ENCODE data around the gene POLR2F. TPM values are rescaled to one million over a fixed set of nuclear protein-coding genes. Genes with fewer than 3 reads are reported as not detected.
"Not testable (repeated sequence)": the region's sequence is repeated elsewhere in the genome, so short reads cannot be mapped to it uniquely, and the experiment has no call there.

Gene POLR2F
- total and polyA plus RNA-seq, 9 donors: 45.3 to 58.1 (median 50.6) TPM

GRCh38 chr22:37932401-37932800 is 21.1 kb upstream of the POLR2F start:
- H3K27me3 ChIP-seq (ENCODE audit: control insufficient read depth, insufficient read depth, low read length): no peaks in the 10 kb centered on the region
- no peak for DNase-seq
- H3K36me3 ChIP-seq (ENCODE audit: control insufficient read depth, insufficient read depth, low read length): peaks cover 66% of the 10 kb centered on the region
- H3K4me3 ChIP-seq (ENCODE audit: low read length): no peak overlapping the region
- WGBS (ENCODE audit: insufficient coverage): 76% methylated on average over 6 of the region's 10 CpGs
- no peaks in the 10 kb centered on the region for H3K9me3 ChIP-seq (replicated peaks; ENCODE audit: control insufficient read depth, low read depth, low read length)
- H3K27ac ChIP-seq (ENCODE audit: low read length): no peak overlapping the region
- H3K4me1 ChIP-seq (ENCODE audit: control insufficient read depth, insufficient read depth, low read length): peaks cover 11% of the 10 kb centered on the region

- H3K4me1 ChIP-seq (ENCODE audit: control insufficient read depth, insufficient read depth, low read length): peaks cover 11% of the 10 kb centered on the region
- peak overlapping the region; percentile 35 for H3K27ac ChIP-seq (ENCODE audit: low read length)
- no peak for DNase-seq
- no peaks in the 10 kb centered on the region for H3K9me3 ChIP-seq (replicated peaks; ENCODE audit: control insufficient read depth, low read depth, low read length)
- 79% methylated on average over 19 of the region's 21 CpGs for WGBS (ENCODE audit: insufficient coverage)
- peaks cover 68% of the 10 kb centered on the region for H3K36me3 ChIP-seq (ENCODE audit: control insufficient read depth, insufficient read depth, low read length)
- no peak overlapping the region for H3K4me3 ChIP-seq (ENCODE audit: low read length)
- H3K27me3 ChIP-seq (ENCODE audit: control insufficient read depth, insufficient read depth, low read length): no peaks in the 10 kb centered on the region
Observed at GRCh38 chr22:37932821-37933578, 20.5 kb upstream of the POLR2F start.

- Histone ChIP-seq H3K27ac (ENCODE audit: low read length) (peak overlapping the region; percentile 65), H3K9me3 (replicated peaks; ENCODE audit: control insufficient read depth, low read depth, low read length) (no peaks in the 10 kb centered on the region), H3K4me1 (ENCODE audit: control insufficient read depth, insufficient read depth, low read length) (peaks cover 11% of the 10 kb centered on the region), H3K27me3 (ENCODE audit: control insufficient read depth, insufficient read depth, low read length) (no peaks in the 10 kb centered on the region), H3K36me3 (ENCODE audit: control insufficient read depth, insufficient read depth, low read length) (peaks cover 63% of the 10 kb centered on the region), H3K4me3 (ENCODE audit: low read length) (no peak overlapping the region)
- peak; percentile 82 for DNase-seq
- WGBS (ENCODE audit: insufficient coverage): 7% methylated on average over 6 of the region's 13 CpGs
Observed at GRCh38 chr22:37933711-37934376, 19.7 kb upstream of the POLR2F start.

- peaks cover 54% of the 10 kb centered on the region for H3K36me3 ChIP-seq (ENCODE audit: control insufficient read depth, insufficient read depth, low read length)
- DNase-seq: no peak
- H3K27ac ChIP-seq (ENCODE audit: low read length): no peak overlapping the region
- no peaks in the 10 kb centered on the region for H3K4me1 ChIP-seq (ENCODE audit: control insufficient read depth, insufficient read depth, low read length)
- H3K4me3 ChIP-seq (ENCODE audit: low read length): no peak overlapping the region
- 54% methylated on average over 11 of the region's 12 CpGs for WGBS (ENCODE audit: insufficient coverage)
- no peaks in the 10 kb centered on the region for H3K9me3 ChIP-seq (replicated peaks; ENCODE audit: control insufficient read depth, low read depth, low read length)
- H3K27me3 ChIP-seq (ENCODE audit: control insufficient read depth, insufficient read depth, low read length): no peaks in the 10 kb centered on the region
Observed at GRCh38 chr22:37940698-37941376, 12.7 kb upstream of the POLR2F start.

GRCh38 chr22:37942133-37942532 is 11.4 kb upstream of the POLR2F start:
- H3K27ac ChIP-seq (ENCODE audit: low read length): no peak overlapping the region
- no peaks in the 10 kb centered on the region for H3K27me3 ChIP-seq (ENCODE audit: control insufficient read depth, insufficient read depth, low read length)
- peaks cover 46% of the 10 kb centered on the region for H3K36me3 ChIP-seq (ENCODE audit: control insufficient read depth, insufficient read depth, low read length)
- no peak for DNase-seq
- no peaks in the 10 kb centered on the region for H3K4me1 ChIP-seq (ENCODE audit: control insufficient read depth, insufficient read depth, low read length)
- 92% methylated on average over 7 of the region's 8 CpGs for WGBS (ENCODE audit: insufficient coverage)
- H3K4me3 ChIP-seq (ENCODE audit: low read length): no peak overlapping the region
- H3K9me3 ChIP-seq (replicated peaks; ENCODE audit: control insufficient read depth, low read depth, low read length): no peaks in the 10 kb centered on the region

GRCh38 chr22:37943136-37943824 is 10.2 kb upstream of the POLR2F start:
- 66% methylated on average over 7 of the region's 12 CpGs for WGBS (ENCODE audit: insufficient coverage)
- DNase-seq: no peak
- H3K36me3 ChIP-seq (ENCODE audit: control insufficient read depth, insufficient read depth, low read length): peaks cover 39% of the 10 kb centered on the region

GRCh38 chr22:37943825-37944198 is 9.7 kb upstream of the POLR2F start:
- H3K27ac ChIP-seq (ENCODE audit: low read length): no peak overlapping the region
- H3K4me1 ChIP-seq (ENCODE audit: control insufficient read depth, insufficient read depth, low read length): no peaks in the 10 kb centered on the region
- no peaks in the 10 kb centered on the region for H3K27me3 ChIP-seq (ENCODE audit: control insufficient read depth, insufficient read depth, low read length)
- 87% methylated on average over 5 of the region's 7 CpGs for WGBS (ENCODE audit: insufficient coverage)
- peaks cover 39% of the 10 kb centered on the region for H3K36me3 ChIP-seq (ENCODE audit: control insufficient read depth, insufficient read depth, low read length)
- H3K4me3 ChIP-seq (ENCODE audit: low read length): no peak overlapping the region
- no peaks in the 10 kb centered on the region for H3K9me3 ChIP-seq (replicated peaks; ENCODE audit: control insufficient read depth, low read depth, low read length)
- DNase-seq: no peak

More at GRCh38 chr22:37943136-37943824, 10.2 kb upstream of the POLR2F start:
- H3K4me1 ChIP-seq (ENCODE audit: control insufficient read depth, insufficient read depth, low read length): no peaks in the 10 kb centered on the region
- H3K27me3 ChIP-seq (ENCODE audit: control insufficient read depth, insufficient read depth, low read length): no peaks in the 10 kb centered on the region
- no peak overlapping the region for H3K4me3 ChIP-seq (ENCODE audit: low read length)
- H3K9me3 ChIP-seq (replicated peaks; ENCODE audit: control insufficient read depth, low read depth, low read length): no peaks in the 10 kb centered on the region
- no peak overlapping the region for H3K27ac ChIP-seq (ENCODE audit: low read length)

- 87% methylated on average over 8 of the region's 11 CpGs for WGBS (ENCODE audit: insufficient coverage)
- peaks cover 34% of the 10 kb centered on the region for H3K36me3 ChIP-seq (ENCODE audit: control insufficient read depth, insufficient read depth, low read length)
Observed at GRCh38 chr22:37944423-37944822, 9.1 kb upstream of the POLR2F start.

GRCh38 chr22:37947142-37947795 is 6.2 kb upstream of the POLR2F start:
- not testable (repeated sequence) for H3K36me3 ChIP-seq (ENCODE audit: control insufficient read depth, insufficient read depth, low read length); H3K4me3 ChIP-seq (ENCODE audit: low read length); H3K27ac ChIP-seq (ENCODE audit: low read length); DNase-seq; H3K27me3 ChIP-seq (ENCODE audit: control insufficient read depth, insufficient read depth, low read length); H3K4me1 ChIP-seq (ENCODE audit: control insufficient read depth, insufficient read depth, low read length); H3K9me3 ChIP-seq (replicated peaks; ENCODE audit: control insufficient read depth, low read depth, low read length)
- WGBS (ENCODE audit: insufficient coverage): 89% methylated on average over 6 of the region's 14 CpGs

More at GRCh38 chr22:37944423-37944822, 9.1 kb upstream of the POLR2F start:
- not testable (repeated sequence) for DNase-seq; H3K9me3 ChIP-seq (replicated peaks; ENCODE audit: control insufficient read depth, low read depth, low read length); H3K4me1 ChIP-seq (ENCODE audit: control insufficient read depth, insufficient read depth, low read length); H3K27ac ChIP-seq (ENCODE audit: low read length); H3K27me3 ChIP-seq (ENCODE audit: control insufficient read depth, insufficient read depth, low read length); H3K4me3 ChIP-seq (ENCODE audit: low read length)
